HG03066 (cell line): Measurements from ENCODE around the gene NUP42.
"Not testable (repeated sequence)": the region's sequence is repeated elsewhere in the genome, so short reads cannot be mapped to it uniquely, and the experiment has no call there.

Experiments used
- ATAC-seq: cut with Tn5 transposase; IDR thresholded peaks from one replicate; pipeline ENCODE4 v1.9.1; 2021; ENCODE audit warnings: low read depth; ENCODE audit not compliant: unreplicated experiment

The NUP42 gene

DNA sequence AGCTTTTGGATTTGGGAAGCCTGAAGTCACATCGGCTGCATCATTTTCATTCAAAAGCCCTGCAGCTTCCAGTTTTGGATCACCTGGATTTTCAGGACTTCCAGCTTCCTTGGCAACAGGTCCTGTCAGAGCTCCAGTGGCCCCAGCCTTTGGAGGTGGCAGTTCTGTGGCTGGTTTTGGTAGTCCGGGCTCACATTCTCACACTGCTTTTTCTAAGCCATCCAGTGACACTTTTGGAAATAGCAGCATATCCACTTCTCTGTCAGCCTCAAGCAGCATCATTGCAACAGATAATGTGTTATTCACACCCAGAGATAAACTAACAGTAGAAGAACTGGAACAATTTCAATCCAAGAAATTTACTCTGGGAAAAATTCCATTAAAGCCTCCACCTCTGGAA, 18.5 kb downstream of the NUP42 start:
- ATAC-seq = no peak

DNA sequence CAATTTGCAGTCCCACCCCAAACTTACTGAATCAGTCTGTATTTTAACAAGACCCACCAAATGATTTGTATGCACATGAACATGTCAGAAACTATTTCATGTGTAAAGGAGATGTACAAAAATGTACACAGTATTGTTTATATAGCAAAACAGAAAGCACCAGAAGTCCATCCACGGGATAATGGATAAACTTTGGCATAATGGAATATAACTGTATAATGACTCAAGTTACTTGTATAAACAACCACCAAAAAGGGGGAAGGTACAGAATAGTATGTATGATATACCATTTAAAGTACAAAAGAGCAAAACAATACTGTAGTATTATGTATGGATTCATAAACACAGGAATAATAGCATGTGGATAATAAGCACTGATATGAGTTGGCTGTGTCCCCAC, 22.4 kb downstream of the NUP42 start:
- no peak for ATAC-seq

DNA sequence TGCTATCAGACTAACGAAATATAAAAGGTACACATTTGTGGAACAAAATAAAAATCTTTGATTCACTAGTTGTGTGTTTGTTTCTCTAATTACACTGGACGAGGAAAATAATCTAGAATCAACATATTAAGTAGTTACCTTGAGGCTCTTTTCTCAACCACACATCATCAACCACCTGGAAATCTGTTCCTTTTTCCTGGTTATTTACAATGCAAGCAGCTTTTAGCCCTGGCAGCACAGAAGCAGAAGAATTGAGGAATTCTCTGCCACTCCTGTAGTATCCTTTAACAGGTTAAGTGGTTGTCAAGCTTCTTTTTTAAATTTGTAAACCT, 23.7 kb downstream of the NUP42 start:
- no peak for ATAC-seq

DNA sequence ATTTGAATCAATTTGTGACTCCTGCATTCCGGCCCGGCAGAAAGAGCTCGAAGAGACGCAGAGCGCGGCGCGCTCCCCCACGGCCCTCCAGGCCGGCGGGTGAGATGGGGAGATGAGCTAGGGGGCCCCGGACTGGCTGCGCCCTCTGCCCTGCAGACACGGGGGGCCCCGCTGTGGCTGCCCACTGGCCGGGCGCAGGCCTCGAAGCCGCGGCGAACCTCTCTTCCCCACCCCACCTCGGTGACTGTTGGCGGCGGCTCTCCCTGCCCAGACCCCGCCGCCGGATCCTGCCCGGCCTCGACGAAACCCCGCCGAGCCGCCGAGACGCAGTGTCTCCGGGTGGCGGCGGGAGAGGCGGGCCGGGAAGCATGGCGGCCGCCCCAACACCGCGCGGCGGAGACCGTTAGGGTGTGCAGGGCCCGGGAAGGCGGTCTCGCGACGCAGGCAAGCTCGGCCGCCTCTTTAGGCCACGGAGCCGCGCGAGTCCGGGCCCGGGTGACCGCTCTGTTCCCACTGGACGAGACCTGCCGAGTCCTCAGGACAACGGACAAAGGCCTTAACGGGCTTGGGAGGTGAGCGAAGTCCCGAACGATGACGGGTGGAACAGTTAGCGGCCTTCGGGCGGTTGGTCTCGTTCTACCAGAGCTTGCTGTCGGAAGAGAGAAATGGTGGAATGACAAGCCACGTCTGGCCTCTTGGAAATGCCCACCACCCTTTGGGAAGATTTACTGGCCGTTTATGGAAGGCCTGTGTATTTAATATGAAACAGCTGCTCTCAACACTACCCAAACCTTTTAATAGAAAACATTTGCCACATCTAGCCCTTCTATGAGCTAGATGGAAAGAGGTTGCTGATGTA, 24.3 kb downstream of the NUP42 start:
- ATAC-seq = peak; percentile 59

DNA sequence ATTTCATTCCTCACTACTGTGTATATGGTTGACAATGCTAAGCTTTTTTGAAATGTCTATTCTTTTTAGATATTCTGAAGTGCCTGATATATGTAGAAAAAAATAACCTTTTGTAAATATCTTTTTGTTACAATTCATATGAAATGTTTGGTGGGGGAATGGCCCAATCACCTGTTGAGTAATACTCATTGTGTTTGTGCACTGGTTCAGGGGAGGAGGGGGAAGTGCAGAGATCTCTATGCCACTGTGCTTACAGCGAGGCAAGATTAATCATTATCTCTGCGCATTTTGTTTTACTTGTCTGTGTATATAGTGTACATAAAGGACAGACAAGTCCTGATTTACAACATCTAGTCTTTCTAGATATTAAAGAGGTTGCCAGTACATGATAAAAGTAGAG, 25.2 kb downstream of the NUP42 start:
- ATAC-seq = no peak

DNA sequence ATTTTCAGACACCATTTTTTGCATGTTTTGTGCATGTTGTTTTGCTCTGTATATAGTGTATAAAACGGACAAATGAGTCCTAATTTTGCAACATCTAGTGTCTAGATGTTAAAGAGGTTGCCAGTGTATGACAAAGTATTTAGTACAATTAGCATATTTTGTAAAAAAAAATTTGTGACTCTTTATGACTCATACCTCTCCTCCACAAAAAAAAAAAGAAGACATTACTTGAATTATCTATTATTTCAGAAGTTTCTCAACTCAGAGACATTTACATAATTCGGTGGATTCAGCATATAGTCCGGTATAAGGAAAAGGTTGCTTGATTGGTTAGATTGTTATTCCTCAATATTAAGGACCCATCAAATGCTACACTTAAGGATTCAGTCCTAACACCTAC, 26.0 kb downstream of the NUP42 start:
- no peak for ATAC-seq

DNA sequence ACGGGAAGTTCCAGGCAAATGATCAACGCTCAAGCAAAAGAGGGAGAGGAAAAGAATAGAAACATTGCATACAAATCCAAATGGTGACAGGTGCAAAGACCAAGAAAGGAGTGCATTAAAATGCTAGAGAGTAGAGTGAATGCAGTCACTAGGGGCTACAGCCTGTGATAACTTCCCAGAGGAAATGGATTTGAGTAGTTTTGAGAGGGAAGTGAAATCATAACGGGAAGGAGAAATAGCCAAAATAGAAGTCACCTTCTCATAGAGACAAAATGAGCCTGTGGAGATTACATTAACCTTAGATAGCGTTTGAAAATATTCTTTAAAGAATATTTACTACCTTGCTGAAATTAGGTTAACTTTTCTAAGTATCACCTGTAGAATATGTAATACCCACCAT, 26.5 kb downstream of the NUP42 start:
- no peak for ATAC-seq

DNA sequence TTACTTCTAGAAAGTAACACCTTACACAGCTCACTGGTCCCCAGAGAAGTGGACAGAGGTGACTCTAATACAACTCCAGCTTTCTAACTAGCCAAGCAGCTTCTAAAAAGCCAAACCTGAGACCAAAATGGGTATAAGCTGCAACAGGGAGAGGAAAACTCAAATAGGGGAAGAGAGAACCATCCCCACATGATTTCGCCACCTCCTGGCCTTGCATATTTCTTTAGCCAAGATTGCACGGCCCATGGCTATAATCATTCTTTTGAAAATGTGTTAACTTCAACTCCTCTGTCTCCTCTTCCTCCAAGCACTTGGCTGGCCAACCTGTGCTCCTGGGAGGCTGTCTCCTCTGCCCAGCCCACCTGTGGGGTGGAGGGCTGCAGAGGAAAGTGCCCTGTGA, 28.7 kb downstream of the NUP42 start:
- no peak for ATAC-seq

DNA sequence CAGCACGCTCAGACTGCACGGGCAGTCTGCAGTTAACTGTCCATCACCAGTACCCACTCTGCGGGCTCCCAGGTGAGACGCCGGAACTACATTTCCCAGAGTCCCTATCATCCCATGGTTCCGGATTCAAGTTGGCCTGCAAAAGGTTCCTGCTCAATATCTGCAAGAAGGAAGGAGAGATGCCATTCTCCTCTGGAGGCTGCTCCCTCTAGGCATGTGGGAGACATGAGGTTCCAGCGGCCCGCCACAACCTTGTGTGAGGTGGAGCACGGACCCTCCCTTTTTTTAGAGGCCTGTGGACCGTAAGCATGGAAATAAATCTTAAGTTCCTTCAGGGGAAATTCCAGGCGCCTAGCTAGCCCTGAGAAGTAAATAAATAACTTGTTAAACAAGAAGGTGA, 29.7 kb downstream of the NUP42 start:
- no peak for ATAC-seq

DNA sequence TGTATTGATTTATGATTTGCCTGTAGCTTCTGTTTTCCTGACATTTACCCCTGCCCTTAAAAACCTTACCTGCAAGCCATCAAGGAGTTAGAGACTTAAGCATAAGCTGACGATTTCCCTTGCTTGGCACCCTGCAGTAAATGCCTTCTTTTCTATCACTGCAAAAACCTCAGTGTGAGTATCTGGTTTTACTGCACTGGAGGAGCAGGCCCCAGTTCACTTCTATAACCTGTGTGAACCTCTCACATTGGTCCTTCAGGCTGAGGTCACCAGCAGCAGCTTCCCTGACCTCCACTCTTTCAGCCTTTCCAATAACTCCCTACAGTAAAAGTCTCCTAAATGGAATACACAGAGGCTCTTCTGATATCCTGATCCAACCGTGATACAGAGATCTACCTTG, 30.5 kb downstream of the NUP42 start:
- no peak for ATAC-seq

DNA sequence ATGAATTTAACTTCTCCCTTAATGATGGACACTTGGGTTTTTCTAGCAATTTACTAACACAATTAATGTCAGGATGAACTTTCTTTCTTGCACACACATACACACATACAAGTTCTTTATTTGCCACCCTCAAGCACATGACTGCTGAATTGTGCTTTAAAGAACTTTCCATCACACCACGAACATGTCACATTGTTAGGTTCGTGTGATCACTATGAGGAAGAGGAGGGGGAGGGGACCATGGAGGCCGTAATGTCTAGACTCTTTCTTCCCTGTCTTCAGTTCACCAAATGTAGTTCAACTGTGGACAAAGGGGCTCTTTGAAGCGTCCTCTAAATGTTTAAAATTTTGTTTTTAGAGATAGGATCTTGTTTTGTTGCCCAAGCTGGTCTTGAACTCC, 31.0 kb downstream of the NUP42 start:
- no peak for ATAC-seq

DNA sequence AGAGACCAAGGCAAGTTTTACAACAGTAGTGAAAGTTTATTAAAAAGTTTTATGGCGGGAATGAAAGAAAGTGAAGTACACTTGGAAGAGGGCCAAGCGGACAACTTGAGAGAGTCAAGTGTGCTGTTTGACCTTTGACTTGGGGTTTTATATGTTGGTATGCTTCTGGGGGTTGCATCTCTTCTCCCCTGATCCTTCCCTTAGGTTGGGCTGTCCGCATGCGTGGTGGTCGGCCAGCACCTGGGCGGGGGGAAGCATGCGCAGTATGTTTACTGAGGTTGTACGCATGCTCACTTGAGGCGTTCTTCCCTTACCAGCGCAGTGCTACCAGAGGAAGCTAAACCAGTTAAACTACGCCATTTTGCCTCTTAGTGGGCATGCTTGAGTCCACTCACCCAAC, 31.9 kb downstream of the NUP42 start:
- ATAC-seq = no peak

DNA sequence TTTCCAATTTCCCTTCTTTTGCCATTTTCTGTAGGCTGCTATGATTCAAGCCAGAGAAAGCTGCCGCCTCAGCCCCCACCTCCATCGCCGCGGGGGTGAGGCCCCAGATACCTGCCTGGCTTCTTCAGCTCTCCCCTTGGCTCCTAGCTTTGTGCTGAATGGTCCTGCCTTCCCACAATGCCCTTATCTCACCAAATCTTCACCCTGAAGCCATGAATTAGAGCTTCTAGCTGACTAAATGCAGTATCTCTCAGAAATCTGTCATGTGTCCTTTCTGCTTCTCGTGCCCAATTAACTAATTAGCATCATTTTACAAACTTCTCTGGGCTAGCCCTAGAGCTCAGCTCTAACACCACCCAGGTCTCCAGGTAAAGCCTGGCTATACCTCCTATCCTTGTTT, 32.6 kb downstream of the NUP42 start:
- no peak for ATAC-seq

DNA sequence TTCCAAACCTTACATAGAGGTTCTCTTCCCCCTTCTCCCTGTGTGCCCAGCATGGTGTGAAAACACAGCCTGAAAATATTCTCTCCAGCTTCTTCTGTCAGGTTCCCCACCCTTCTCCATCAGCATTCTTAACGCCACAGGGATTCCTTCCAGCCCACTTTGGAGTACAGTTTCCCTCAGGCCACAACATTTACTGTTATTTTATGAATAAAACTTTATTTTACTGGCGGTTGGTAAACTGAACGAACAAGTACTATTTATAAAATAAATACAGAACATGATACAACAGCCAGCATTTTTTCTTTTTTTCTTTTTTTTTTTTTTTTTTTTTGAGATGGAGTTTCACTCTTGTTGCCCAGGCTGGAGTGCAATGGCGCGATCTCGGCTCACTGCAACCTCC, 33.1 kb downstream of the NUP42 start:
- no peak for ATAC-seq

DNA sequence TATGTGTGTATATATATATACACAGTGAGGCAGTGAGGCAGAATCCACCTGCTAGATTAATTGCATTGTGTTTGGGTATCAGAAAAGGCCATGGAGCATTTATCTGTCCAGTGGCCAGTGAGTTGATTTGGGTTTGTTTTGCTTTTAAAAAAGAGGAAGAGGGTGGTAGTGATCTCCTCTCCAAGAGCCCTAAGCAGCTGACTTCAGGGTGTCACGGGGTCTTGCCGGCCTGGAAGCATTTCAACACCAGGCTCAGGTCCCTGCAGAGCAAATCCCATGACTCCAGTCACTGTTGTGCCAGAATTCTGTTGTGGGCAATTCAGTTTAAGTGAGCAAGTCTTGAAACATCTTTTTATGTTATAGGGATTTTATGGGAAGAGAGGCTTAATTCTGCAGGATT, 34.2 kb downstream of the NUP42 start:
- ATAC-seq = no peak

DNA sequence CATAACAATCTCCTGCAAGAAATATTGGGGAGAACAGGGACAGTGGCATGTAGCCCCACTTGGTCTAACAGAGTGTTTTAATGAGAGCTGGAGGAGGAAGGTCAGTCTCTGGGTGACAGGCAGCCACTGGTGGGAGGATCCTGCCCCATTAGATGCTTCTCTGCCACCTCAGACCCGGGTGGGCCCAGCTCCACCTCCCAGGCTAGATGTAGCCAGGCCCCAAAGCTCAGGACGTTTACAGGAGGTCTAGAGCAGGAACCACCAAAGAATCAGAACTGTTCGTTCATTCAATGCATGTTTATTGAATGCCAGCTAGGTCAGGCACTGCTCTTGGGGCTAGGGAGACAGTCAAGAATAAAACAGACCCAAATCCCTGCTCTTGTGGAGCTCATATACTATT, 36.3 kb downstream of the NUP42 start:
- ATAC-seq = no peak

DNA sequence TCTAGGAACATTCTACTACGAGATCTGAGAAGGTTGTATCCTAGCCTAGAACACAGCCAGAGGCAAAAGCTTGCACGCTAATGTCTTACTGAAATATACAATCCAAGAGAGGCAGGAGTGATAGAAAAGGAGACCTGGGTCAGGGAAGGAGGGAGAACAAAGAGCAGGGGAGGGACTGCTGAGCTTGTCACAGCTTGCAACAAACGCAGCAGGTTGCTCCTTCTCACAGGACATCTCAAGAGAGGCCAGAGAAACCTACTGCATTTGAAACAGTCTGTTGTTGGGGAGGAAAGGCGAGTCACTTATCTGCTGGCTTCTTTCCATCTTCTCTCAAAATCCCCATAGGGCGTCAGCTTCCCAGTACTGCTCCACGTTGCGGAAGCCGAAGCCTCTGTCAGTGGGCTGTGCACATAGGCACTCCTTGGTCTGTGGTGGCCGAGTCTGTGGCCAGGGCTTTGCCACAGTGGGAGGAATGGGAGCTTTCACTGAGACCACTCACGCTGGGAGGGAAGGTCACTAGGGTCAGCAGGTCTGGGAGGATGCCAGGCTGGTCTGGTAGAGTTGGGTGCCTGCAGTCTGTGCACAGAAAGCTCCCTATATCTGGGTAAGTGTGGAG, 39.0 kb downstream of the NUP42 start:
- no peak for ATAC-seq

DNA sequence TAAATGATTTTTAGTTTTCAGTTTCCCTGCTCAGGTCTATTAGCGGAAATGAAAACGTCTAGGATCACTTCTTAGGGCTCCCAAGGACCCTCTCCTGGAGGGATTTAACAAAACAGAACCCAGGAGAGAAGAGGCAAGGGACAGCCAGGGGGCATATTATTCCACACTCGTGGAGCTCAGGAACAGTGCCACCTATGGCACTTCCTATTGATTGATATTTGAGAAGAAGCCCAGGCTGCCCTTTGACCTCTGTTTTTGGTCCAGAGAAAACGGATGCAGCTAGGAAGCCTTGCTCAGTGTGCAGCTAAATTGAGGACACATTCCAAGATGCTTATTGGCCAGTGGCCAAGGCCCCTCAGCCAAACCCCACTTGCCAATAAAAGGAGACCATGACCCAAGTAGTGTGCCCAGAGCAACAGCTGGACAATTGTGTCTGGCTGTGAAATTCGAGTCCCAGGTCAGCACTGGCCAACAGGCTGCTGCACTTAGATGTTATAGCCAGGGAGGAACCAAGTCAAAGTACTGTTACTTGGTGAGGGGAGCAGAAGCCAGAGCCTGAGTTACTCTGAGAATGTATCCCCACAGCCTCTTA, 40.7 kb downstream of the NUP42 start:
- ATAC-seq = no peak

DNA sequence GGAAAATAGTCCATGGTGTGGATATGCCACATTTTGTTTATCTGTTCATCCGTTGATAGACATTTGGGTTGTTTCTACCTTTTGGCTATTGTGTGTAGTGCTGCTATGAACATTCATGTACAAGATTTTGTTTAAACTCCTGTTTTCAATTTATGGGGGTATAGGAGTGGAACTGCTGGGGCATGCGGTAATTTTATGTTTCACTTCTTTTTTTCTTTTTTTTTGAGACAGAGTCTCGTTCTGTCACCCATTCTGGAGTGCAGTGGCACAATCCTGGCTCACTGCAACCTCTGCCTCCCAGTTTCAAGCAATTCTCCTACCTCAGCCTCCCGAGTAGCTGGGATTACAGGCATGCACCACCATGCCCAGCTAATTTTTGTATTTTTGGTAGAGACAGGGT, 42.5 kb downstream of the NUP42 start:
- ATAC-seq = not testable (repeated sequence)

DNA sequence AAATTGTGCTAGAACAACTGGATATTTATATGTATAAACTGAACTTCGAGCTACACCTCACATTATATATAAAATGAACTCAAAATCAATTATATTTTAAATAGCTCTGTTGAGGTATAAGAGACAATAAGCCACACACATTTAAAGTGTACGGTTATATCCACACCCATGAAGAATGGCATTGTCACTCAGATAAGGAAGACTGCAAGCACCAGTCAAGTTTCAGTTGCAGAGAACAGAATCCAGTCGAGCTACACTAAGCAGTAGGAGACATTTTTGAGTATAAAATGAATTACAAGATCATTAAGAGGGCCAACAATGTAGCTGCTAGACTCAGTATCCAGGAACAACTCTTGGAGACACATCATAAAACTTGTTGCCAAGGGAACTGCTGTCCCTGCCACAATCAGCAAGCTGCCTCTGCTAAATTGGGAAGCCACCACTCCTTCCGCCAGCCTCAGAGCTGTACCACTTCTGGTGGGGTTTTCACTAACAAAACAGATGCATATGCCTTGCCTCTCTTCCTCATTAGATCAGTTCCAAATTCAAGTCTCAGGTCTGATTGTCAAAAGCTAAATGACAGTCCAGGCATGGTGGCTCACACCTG, 45.1 kb downstream of the NUP42 start:
- no peak for ATAC-seq

DNA sequence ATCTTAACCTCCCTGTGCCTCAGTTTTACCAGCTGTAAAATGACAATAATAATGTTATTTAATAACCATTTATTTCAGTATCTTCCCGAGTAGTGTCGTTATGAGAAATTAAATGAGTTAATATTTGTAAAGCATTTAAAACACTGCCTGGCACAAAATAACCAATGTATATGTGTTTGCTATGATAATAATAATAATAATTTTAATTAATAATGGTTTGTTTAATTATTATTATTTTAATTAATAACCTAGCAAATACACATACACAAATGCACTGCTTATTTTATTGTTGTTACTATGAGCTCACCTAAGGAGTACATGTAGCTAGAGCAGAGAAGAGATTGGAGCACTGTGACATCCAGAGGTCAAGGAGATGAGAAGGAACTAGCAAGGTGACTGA, 46.6 kb downstream of the NUP42 start:
- no peak for ATAC-seq

DNA sequence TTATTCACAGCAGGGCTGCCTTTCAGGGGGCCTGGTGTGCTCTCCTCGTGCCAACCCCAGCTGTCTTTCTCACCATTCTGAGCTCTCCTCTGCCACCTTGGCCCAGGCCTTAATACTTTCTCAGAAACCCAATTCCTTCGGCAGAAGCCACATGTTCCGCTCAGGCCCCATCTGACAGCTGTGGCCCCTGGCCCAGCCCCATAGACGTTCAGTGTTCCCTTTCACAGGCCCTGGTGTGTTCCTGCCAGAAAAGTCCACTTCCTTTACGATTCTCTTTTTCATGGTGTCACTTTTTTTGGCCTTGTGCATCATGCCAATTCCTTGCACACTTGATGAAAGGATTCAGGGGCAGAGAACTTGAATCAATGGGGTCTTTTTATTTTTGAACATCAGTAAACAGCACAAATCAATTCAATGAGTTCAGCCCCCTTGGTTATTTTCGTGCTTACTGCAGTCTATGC, 48.8 kb downstream of the NUP42 start:
- no peak for ATAC-seq
